H9 (cell line): ENCODE results near the gene SORCS2. TPM values are rescaled to one million over a fixed set of nuclear protein-coding genes. Genes with fewer than 3 reads are reported as not detected.
A peak's percentile ranks its signal among the peaks of the same experiment; 100 is the strongest.

Source experiments
- DNase-seq: peaks from one replicate; pipeline ENCODE4 v3.0.0-alpha.2; 2017
- H2AFZ ChIP-seq: one replicate; pipeline ENCODE4 v1.6.1; 2013; ENCODE audit warnings: mild to moderate bottlenecking, low read length, control low read depth, moderate library complexity
- H2AK5ac ChIP-seq: 2 replicates; pipeline ENCODE4 v1.6.1; 2013; ENCODE audit warnings: low read length, control low read depth, mixed read lengths; ENCODE audit not compliant: insufficient read length
- H2BK120ac ChIP-seq: one replicate; pipeline ENCODE4 v1.6.1; 2013; ENCODE audit warnings: low read depth, mild to moderate bottlenecking, low read length, control low read depth, inconsistent platforms; ENCODE audit not compliant: poor library complexity, severe bottlenecking
- H2BK12ac ChIP-seq: 2 replicates; pipeline ENCODE4 v1.6.1; 2013; ENCODE audit warnings: low read length, control low read depth, mixed read lengths, low read depth; ENCODE audit not compliant: insufficient read length
- H2BK15ac ChIP-seq: 2 replicates; pipeline ENCODE4 v1.6.1; 2013; ENCODE audit warnings: low read depth, low read length, control low read depth
- H2BK20ac ChIP-seq: one replicate; pipeline ENCODE4 v1.6.1; 2013; ENCODE audit warnings: low read depth, mild to moderate bottlenecking, low read length, control low read depth, inconsistent platforms; ENCODE audit not compliant: poor library complexity, severe bottlenecking
- H2BK5ac ChIP-seq: 2 replicates; pipeline ENCODE4 v1.6.1; 2013; ENCODE audit warnings: low read length, control low read depth, mixed read lengths; ENCODE audit not compliant: insufficient read length
- H3K14ac ChIP-seq: 2 replicates; pipeline ENCODE4 v1.6.1; 2013; ENCODE audit warnings: low read length, control low read depth; ENCODE audit not compliant: insufficient read depth
- H3K18ac ChIP-seq: 2 replicates; pipeline ENCODE4 v1.6.1; 2013; ENCODE audit warnings: low read depth, mild to moderate bottlenecking, mixed read lengths, low read length, control low read depth; ENCODE audit not compliant: insufficient read length
- H3K23ac ChIP-seq: 2 replicates; pipeline ENCODE4 v1.6.1; 2013; ENCODE audit warnings: low read length, control low read depth, mixed read lengths, low read depth; ENCODE audit not compliant: insufficient read length
- H3K23me2 ChIP-seq: 2 replicates; pipeline ENCODE4 v1.6.1; 2013; ENCODE audit warnings: low read depth, mild to moderate bottlenecking, mixed read lengths, low read length, control low read depth; ENCODE audit not compliant: insufficient read length, poor library complexity, severe bottlenecking
- H3K27ac ChIP-seq: 2 replicates; pipeline ENCODE4 v1.5.1; 2013; ENCODE audit warnings: low read length, control low read depth, mixed read lengths, low read depth; ENCODE audit not compliant: insufficient read length
- H3K27me3 ChIP-seq: 2 replicates; pipeline ENCODE4 v1.6.1; 2013; ENCODE audit warnings: low read length, control low read depth, inconsistent platforms; ENCODE audit not compliant: insufficient read depth
- H3K4ac ChIP-seq: 2 replicates; pipeline ENCODE4 v1.6.1; 2013; ENCODE audit warnings: low read depth, mild to moderate bottlenecking, control low read depth, inconsistent platforms, low read length, moderate library complexity
- H3K4me1 ChIP-seq: 2 replicates; pipeline ENCODE4 v1.6.1; 2013; ENCODE audit warnings: low read length, control low read depth, inconsistent platforms; ENCODE audit not compliant: insufficient read depth
- H3K4me2 ChIP-seq: 2 replicates; pipeline ENCODE4 v1.6.1; 2013; ENCODE audit warnings: low read length, control low read depth, mixed read lengths; ENCODE audit not compliant: insufficient read length, insufficient read depth
- H3K56ac ChIP-seq: 2 replicates; pipeline ENCODE4 v1.6.1; 2013; ENCODE audit warnings: low read depth, mild to moderate bottlenecking, mixed read lengths, low read length, control low read depth; ENCODE audit not compliant: insufficient read length
- H3K79me1 ChIP-seq: 2 replicates; pipeline ENCODE4 v1.6.1; 2013; ENCODE audit warnings: low read depth, mild to moderate bottlenecking, moderate library complexity, low read length, control low read depth, inconsistent platforms; ENCODE audit not compliant: insufficient read depth, poor library complexity, severe bottlenecking
- H3K79me2 ChIP-seq: 2 replicates; pipeline ENCODE4 v1.6.1; 2013; ENCODE audit warnings: low read length, control low read depth, inconsistent platforms; ENCODE audit not compliant: insufficient read depth
- H3K9ac ChIP-seq: 2 replicates; pipeline ENCODE4 v1.6.1; 2013; ENCODE audit warnings: low read length, control low read depth, mixed read lengths; ENCODE audit not compliant: insufficient read length; ENCODE audit errors: extremely low read depth
- H3K9me3 ChIP-seq: one replicate; pipeline ENCODE4 v1.6.1; 2013; ENCODE audit warnings: low read depth, low read length, inconsistent platforms; ENCODE audit not compliant: control insufficient read depth
- H3T11ph ChIP-seq: one replicate; pipeline ENCODE4 v1.6.1; 2013; ENCODE audit warnings: mild to moderate bottlenecking, low read length, control low read depth, inconsistent platforms
- H4K20me1 ChIP-seq: one replicate; pipeline ENCODE4 v1.6.1; 2013; ENCODE audit not compliant: control insufficient read depth, insufficient read length, insufficient read depth
- H4K5ac ChIP-seq: 2 replicates; pipeline ENCODE4 v1.6.1; 2013; ENCODE audit warnings: low read depth, mild to moderate bottlenecking, mixed read lengths, low read length, control low read depth; ENCODE audit not compliant: insufficient read length
- H4K8ac ChIP-seq: replicated peaks from 2 replicates; pipeline ENCODE4 v1.6.1; 2013; ENCODE audit warnings: low read length, control low read depth, mixed read lengths, low read depth; ENCODE audit not compliant: insufficient read length
- H4K91ac ChIP-seq: 2 replicates; pipeline ENCODE4 v1.6.1; 2013; ENCODE audit warnings: low read depth, mild to moderate bottlenecking, moderate library complexity, mixed read lengths, low read length, control low read depth; ENCODE audit not compliant: insufficient read length
- H3K27ac Mint-ChIP-seq, 3 experiments: 2 replicates in 2 of 3; 3 replicates in 1 of 3; pipeline ENCODE4 v1.8.0; 2020 to 2021; ENCODE audit warnings: mixed read lengths in 3 of 3, mild to moderate bottlenecking in 1 of 3, moderate library complexity in 1 of 3
- H3K27me3 Mint-ChIP-seq: 2 replicates; pipeline ENCODE4 v1.8.0; 2021; ENCODE audit warnings: low read depth, mild to moderate bottlenecking, moderate library complexity, mixed read lengths
- H3K36me3 Mint-ChIP-seq, 3 experiments: 2 replicates in 2 of 3; 3 replicates in 1 of 3; pipeline ENCODE4 v1.8.0; 2020 to 2021; ENCODE audit warnings: low read depth in 3 of 3, mixed read lengths in 3 of 3; ENCODE audit not compliant: insufficient read depth in 1 of 3
- H3K4me1 Mint-ChIP-seq, 2 experiments: 2 replicates each; pipeline ENCODE4 v1.8.0; 2020; ENCODE audit warnings: mixed read lengths in 2 of 2
- H3K4me3 Mint-ChIP-seq, 2 experiments: 2 replicates in 1 of 2; 3 replicates in 1 of 2; pipeline ENCODE4 v1.8.0; 2020 to 2021; ENCODE audit warnings: mild to moderate bottlenecking in 2 of 2, mixed read lengths in 2 of 2, moderate library complexity in 1 of 2
- H3K9me3 Mint-ChIP-seq, 2 experiments: 2 replicates in 1 of 2; 3 replicates in 1 of 2; pipeline ENCODE4 v1.8.0; 2020; ENCODE audit warnings: mild to moderate bottlenecking in 2 of 2, mixed read lengths in 2 of 2, moderate library complexity in 1 of 2
- CTCF ChIP-seq: fragments of 200-600 bp; sonication (generic); conservative IDR thresholded peaks from 3 replicates; pipeline ENCODE4 v1.8.0; 2021; ENCODE audit warnings: antibody characterized with exemption, mild to moderate bottlenecking
- WGBS: extraction: QIAGEN DNeasy Blood & Tissue Kit; methylation state at CpG from one replicate; pipeline ENCODE4 v1.1.7; 2013; ENCODE audit warnings: missing lambda C conversion rate, low lambda C conversion rate, mixed read lengths; ENCODE audit not compliant: insufficient read length; ENCODE audit errors: extremely low coverage; 5-methylcytosine and 5-hydroxymethylcytosine counted together
- total RNA-seq: library from RNA; stranded (reverse); gene quantifications from 2 replicates; pipeline ENCODE4 v1.2.1, GENCODE V29; 2021

The SORCS2 gene
- total RNA-seq, 1 experiment from 2014 or later = 0.57 TPM

GRCh38 chr4:7170012-7170411 is 22.3 kb upstream of the SORCS2 start:
- H3K79me2 ChIP-seq = no peaks in the 10 kb centered on the region
- H3K79me1 ChIP-seq = no peaks in the 10 kb centered on the region
- no peaks in the 10 kb centered on the region for H3K4me1 ChIP-seq
- no CpG with 5 or more reads among the region's 3 CpGs for WGBS
- Mint-ChIP-seq H3K36me3 (no peaks in the 10 kb centered on the region), H3K4me1 (no peaks in the 10 kb centered on the region), H3K9me3 (no peaks in the 10 kb centered on the region), H3K27me3 (peaks cover 14% of the 10 kb centered on the region), H3K27ac (no peak overlapping the region), H3K4me3 (no peak overlapping the region)
- no peak overlapping the region for H4K5ac ChIP-seq
- peaks cover 2% of the 10 kb centered on the region for H4K20me1 ChIP-seq
- peak; percentile 9 for DNase-seq
- H3K27ac ChIP-seq = no peak overlapping the region
- no peaks in the 10 kb centered on the region for H3K27me3 ChIP-seq
- H3K9me3 ChIP-seq = no peaks in the 10 kb centered on the region
- H3K14ac ChIP-seq = no peak overlapping the region
- H2BK15ac ChIP-seq = no peak overlapping the region
- H3K4me2 ChIP-seq = no peak overlapping the region
- no peak overlapping the region for H2BK20ac ChIP-seq
- H3T11ph ChIP-seq = no peak overlapping the region
- no peak overlapping the region for H2AFZ ChIP-seq
- no peak overlapping the region for H2BK120ac ChIP-seq
- no peak overlapping the region for H2BK5ac ChIP-seq
- no peak for TF ChIP-seq CTCF
- no peak overlapping the region for H3K23ac ChIP-seq
- H3K9ac ChIP-seq = no peak overlapping the region
- H3K23me2 ChIP-seq = no peaks in the 10 kb centered on the region
- no peak overlapping the region for H2AK5ac ChIP-seq
- H3K4ac ChIP-seq = no peak overlapping the region
- no peak overlapping the region for H2BK12ac ChIP-seq
- no peak overlapping the region for H3K56ac ChIP-seq
- no peak overlapping the region for H4K8ac ChIP-seq
- H4K91ac ChIP-seq = no peak overlapping the region
- H3K18ac ChIP-seq = no peak overlapping the region
